ENCODE data around the gene WDR18. TPM values are rescaled to one million over a fixed set of nuclear protein-coding genes. Genes with fewer than 3 reads are reported as not detected.
A peak's percentile ranks its signal among the peaks of the same experiment; 100 is the strongest.

The WDR18 gene, protein sequence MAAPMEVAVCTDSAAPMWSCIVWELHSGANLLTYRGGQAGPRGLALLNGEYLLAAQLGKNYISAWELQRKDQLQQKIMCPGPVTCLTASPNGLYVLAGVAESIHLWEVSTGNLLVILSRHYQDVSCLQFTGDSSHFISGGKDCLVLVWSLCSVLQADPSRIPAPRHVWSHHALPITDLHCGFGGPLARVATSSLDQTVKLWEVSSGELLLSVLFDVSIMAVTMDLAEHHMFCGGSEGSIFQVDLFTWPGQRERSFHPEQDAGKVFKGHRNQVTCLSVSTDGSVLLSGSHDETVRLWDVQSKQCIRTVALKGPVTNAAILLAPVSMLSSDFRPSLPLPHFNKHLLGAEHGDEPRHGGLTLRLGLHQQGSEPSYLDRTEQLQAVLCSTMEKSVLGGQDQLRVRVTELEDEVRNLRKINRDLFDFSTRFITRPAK
- total RNA-seq = 19.4 TPM
- long read RNA-seq, transcript WDR18-202 (10 exons, 1,608 nt) = major isoform, 28 of 48 reads
- long read RNA-seq, partial matches to known transcripts = 7 of 48 reads
- long read RNA-seq, other reads (novel, unspliced or antisense) = 12 of 48 reads

DNA sequence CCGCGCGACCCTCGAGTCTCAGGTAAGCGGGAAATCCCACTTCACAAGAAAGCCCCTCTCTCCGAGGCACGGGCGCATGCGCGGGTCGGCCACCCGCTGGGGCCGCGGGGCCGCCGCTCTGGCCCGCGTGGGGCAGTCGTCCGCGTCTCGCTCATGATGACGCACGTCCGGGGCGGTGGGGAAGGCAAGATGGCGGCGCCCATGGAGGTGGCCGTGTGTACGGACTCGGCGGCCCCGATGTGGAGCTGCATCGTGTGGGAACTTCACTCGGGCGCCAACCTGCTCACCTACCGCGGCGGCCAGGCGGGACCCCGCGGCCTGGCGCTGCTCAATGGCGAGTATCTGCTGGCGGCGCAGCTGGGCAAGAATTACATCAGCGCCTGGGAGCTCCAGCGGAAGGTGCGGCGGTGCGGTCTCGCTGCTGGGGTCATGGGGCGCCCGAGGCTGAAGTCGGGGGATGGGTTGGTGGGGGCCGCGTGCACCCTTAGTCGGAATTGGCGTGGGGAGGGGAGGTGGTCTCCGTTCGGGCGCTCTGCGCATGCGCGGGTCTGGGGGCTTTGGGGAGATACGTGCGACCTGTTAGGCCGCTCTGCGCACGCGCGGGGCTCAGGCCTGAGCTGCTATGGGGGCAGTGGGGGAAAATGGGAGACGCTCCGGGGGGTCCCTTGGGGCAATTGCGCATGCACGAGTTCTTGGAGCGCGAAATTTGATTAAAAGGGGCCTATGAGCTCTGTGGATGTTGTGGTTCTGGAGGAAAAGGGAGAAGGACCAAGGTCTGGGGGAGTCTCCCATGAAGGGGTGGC, at the start of gene WDR18:
Gene WDR18, plus strand, starts transcription at position 181 of the 803 bp plus-strand sequence. Its CDS starts 9 bp downstream, at position 190.
- H3K27me3 ChIP-seq (ENCODE audit: low read depth) = peaks cover 2% of the 10 kb centered on the region

DNA sequence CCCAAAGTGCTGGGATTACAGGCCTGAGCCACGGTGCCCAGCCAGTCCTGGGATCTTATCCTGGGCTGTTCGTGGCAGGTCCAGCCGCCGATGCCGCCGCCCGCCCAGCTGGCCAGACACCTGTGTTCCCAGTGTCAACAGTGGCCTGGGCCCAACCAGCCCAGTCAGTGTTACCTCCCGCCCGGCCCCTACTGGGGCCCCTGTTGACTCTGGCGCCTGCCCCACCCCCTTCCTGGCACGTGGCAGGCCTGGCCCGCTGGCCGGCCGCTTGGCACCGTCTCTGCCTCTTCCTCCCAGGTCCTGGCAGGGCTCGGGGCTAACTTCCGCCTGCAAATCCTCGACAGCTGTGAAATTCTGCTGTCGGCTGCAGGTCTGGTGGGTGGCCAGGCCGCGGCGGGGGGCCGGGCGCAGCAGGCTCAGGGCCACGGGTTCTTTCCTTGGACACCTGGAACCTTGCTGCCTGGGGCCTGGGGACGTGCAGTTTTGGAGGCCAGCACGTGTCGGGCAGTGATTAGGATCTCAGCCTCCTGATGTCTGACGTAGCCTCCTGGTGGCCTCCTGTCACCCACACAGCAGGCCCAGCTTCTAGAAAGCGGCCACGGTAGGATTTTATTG, 49.2 kb upstream of the WDR18 start:
- TF ChIP-seq CTCF (IDR thresholded peaks at IDR 0.05; ENCODE audit: borderline replicate concordance) = no peak
- peak; percentile 88 for DNase-seq
- Histone ChIP-seq H3K36me3 (peaks cover 2% of the 10 kb centered on the region), H3K27me3 (ENCODE audit: low read depth) (no peaks in the 10 kb centered on the region), H3K27ac (replicated peaks) (peak overlapping the region; percentile 74), H3K4me1 (peaks cover 38% of the 10 kb centered on the region), H3K4me3 (peak overlapping the region; percentile 29), H3K9me3 (replicated peaks) (no peaks in the 10 kb centered on the region)
- intact Hi-C loops (cut with micrococcal nuclease) = no loop called here

More for the DNA sequence above, at the start of gene WDR18:
- DNase-seq = peak; percentile 94
- intact Hi-C loops (cut with micrococcal nuclease) = no loop called here
- peak; percentile 56 for TF ChIP-seq CTCF (IDR thresholded peaks at IDR 0.05; ENCODE audit: borderline replicate concordance)
- Histone ChIP-seq H3K4me3 (peak within 1 kb of the TSS; percentile 98), H3K4me1 (peaks cover 35% of the 10 kb centered on the region), H3K9me3 (replicated peaks) (no peaks in the 10 kb centered on the region), H3K27ac (replicated peaks) (peak within 1 kb of the TSS; percentile 89), H3K36me3 (peaks cover 26% of the 10 kb centered on the region)

- DNase-seq = no peak
- Histone ChIP-seq H3K27ac (replicated peaks) (no peak overlapping the region), H3K36me3 (no peaks in the 10 kb centered on the region), H3K4me3 (no peak overlapping the region), H3K9me3 (replicated peaks) (no peaks in the 10 kb centered on the region), H3K27me3 (ENCODE audit: low read depth) (no peaks in the 10 kb centered on the region), H3K4me1 (peaks cover 50% of the 10 kb centered on the region)
- TF ChIP-seq CTCF (IDR thresholded peaks at IDR 0.05; ENCODE audit: borderline replicate concordance) = no peak
- intact Hi-C loops (cut with micrococcal nuclease) = no loop called here
These were observed 48.0 kb upstream of the WDR18 start for GRCh38 chr19:936175-936546.

DNA sequence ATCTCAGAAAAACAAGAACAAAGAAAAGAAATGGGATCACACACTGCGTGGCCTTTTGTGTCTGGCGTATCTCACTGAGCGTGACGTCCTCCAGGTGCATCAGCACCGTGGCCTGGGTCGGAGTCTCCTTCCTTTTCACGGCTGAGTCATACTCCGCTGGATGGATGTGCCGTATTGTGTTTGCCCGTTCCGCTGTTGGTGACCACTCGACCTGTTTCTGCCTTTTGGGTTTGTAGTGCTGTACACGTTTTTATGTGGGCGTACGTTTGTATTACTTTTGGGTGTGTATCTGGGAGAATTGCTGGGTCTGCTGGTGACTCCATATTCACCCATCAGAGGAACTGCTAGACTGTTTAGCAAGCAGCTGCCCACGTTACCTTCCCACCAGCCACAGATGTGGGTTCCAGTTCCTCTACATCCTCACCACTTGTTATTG, 46.9 kb upstream of the WDR18 start:
- peaks cover 56% of the 10 kb centered on the region for H3K4me1 ChIP-seq
- H3K36me3 ChIP-seq = no peaks in the 10 kb centered on the region
- no peak overlapping the region for H3K4me3 ChIP-seq
- no peak overlapping the region for H3K27ac ChIP-seq (replicated peaks)
- H3K27me3 ChIP-seq (ENCODE audit: low read depth) = no peaks in the 10 kb centered on the region
- intact Hi-C loops (cut with micrococcal nuclease) = no loop called here
- no peak for DNase-seq
- H3K9me3 ChIP-seq (replicated peaks) = no peaks in the 10 kb centered on the region
- no peak for TF ChIP-seq CTCF (IDR thresholded peaks at IDR 0.05; ENCODE audit: borderline replicate concordance)
